Measurements from ENCODE around the gene OR2AJ1. TPM values are rescaled to one million over a fixed set of nuclear protein-coding genes. Genes with fewer than 3 reads are reported as not detected.

Gene OR2AJ1
- total RNA-seq, 1 donor from 2014 or later: not detected

GRCh38 chr1:247962911-247963588 lies 38.4 kb downstream of the OR2AJ1 start:
- DNase-seq (ENCODE audit: low spot score): no peak

- no peak for DNase-seq (ENCODE audit: low spot score)
Observed at GRCh38 chr1:247964933-247965332, 40.2 kb downstream of the OR2AJ1 start, which contains the start of gene OR2AK2. TSS of gene OR2AK2 (plus strand) at chr1:247965233. CDS start at chr1:247965377, 144 bp downstream.

GRCh38 chr1:247966532-247967204 lies 42.0 kb downstream of the OR2AJ1 start:
- no peak for DNase-seq (ENCODE audit: low spot score)

Other genes starting within 250 kb of the OR2AJ1 start
- not detected for gene OR13G1, start 245.2 kb upstream of the OR2AJ1 start, total RNA-seq
- not detected for gene OR6F1, start 208.2 kb upstream of the OR2AJ1 start, total RNA-seq
- not detected for gene OR14K1, start 186.3 kb upstream of the OR2AJ1 start, total RNA-seq
- gene OR14A2, start 176.7 kb upstream of the OR2AJ1 start, total RNA-seq: not detected
- not detected for gene OR1C1, start 164.3 kb upstream of the OR2AJ1 start, total RNA-seq
- gene OR14A16, start 100.8 kb upstream of the OR2AJ1 start, total RNA-seq: not detected
- not detected for gene OR11L1, start 83.0 kb upstream of the OR2AJ1 start, total RNA-seq
- 0.66 TPM for gene TRIM58, start 67.7 kb upstream of the OR2AJ1 start, total RNA-seq
- 0.66 TPM for gene OR2W3, start 29.3 kb upstream of the OR2AJ1 start, total RNA-seq
- not detected for gene OR2T8, start 4.6 kb upstream of the OR2AJ1 start, total RNA-seq
- not detected for gene OR2L8, start 24.0 kb downstream of the OR2AJ1 start, total RNA-seq
- not detected for gene OR2AK2, start 40.3 kb downstream of the OR2AJ1 start, total RNA-seq
- not detected for gene OR2L5, start 88.8 kb downstream of the OR2AJ1 start, total RNA-seq
- 0.06 TPM for gene OR2L2, start 105.2 kb downstream of the OR2AJ1 start, total RNA-seq
- not detected for gene OR2L3, start 121.9 kb downstream of the OR2AJ1 start, total RNA-seq
- gene OR2L13, start 170.3 kb downstream of the OR2AJ1 start, total RNA-seq: not detected
- not detected for gene OR2M5, start 220.3 kb downstream of the OR2AJ1 start, total RNA-seq
- gene OR2M2, start 249.9 kb downstream of the OR2AJ1 start, total RNA-seq: not detected

Measured in mucosa of gallbladder (tissue), 1 donor.